ENCODE data around the gene ACSS2. TPM values are rescaled to one million over a fixed set of nuclear protein-coding genes. Genes with fewer than 3 reads are reported as not detected.

The ACSS2 gene
- total and polyA plus RNA-seq, 10 donors: 8.9 to 43.6 (median 30.2) TPM

GRCh38 chr20:34945315-34946077 is 69.1 kb downstream of the ACSS2 start:
- intact Hi-C loops (cut with DNase I; ENCODE audit: low total_unique reads): no loop called here
- no peak overlapping the region for H3K4me3 ChIP-seq
- peaks cover 0 to 90% (median 37%) of the 10 kb centered on the region in 6 donors for H3K36me3 ChIP-seq
- no peak overlapping the region for H3K27ac ChIP-seq
- DNase-seq: no peak
- H3K9me3 ChIP-seq: no peaks in the 10 kb centered on the region
- TF ChIP-seq POLR2A (IDR thresholded peaks at IDR 0.05) (no peak), CTCF (IDR thresholded peaks at IDR 0.05 in 8 of 11, conservative IDR thresholded peaks at IDR 0.05 in 3 of 11) (no peak), POLR2AphosphoS5 (IDR thresholded peaks at IDR 0.05) (no peak)
- 89 to 95% (median 93%) methylated on average over 7 of the region's 7 CpGs for WGBS, 5 donors
- H3K4me1 ChIP-seq: no peaks in the 10 kb centered on the region
- no peaks in the 10 kb centered on the region for H3K27me3 ChIP-seq (replicated peaks in 1 of 7)

- H3K4me3 ChIP-seq: no peak overlapping the region
- intact Hi-C loops (cut with DNase I; ENCODE audit: low total_unique reads): no loop called here
- peaks cover 0 to 90% (median 42%) of the 10 kb centered on the region in 6 donors for H3K36me3 ChIP-seq
- no peaks in the 10 kb centered on the region for H3K4me1 ChIP-seq
- WGBS, 5 donors: 92 to 96% (median 96%) methylated on average over 3 of the region's 3 CpGs
- no peak for DNase-seq
- H3K27ac ChIP-seq: no peak overlapping the region
- no peak for TF ChIP-seq POLR2A (IDR thresholded peaks at IDR 0.05)
- TF ChIP-seq POLR2AphosphoS5 (IDR thresholded peaks at IDR 0.05): no peak
- no peak for TF ChIP-seq CTCF (IDR thresholded peaks at IDR 0.05 in 8 of 11, conservative IDR thresholded peaks at IDR 0.05 in 3 of 11)
- no peaks in the 10 kb centered on the region for H3K9me3 ChIP-seq
- no peaks in the 10 kb centered on the region for H3K27me3 ChIP-seq (replicated peaks in 1 of 7)
These were observed 70.2 kb downstream of the ACSS2 start for GRCh38 chr20:34946661-34947060.

- H3K36me3 ChIP-seq: peaks cover 0 to 85% (median 36%) of the 10 kb centered on the region in 6 donors
- TF ChIP-seq POLR2A (IDR thresholded peaks at IDR 0.05) (no peak), CTCF (IDR thresholded peaks at IDR 0.05 in 8 of 11, conservative IDR thresholded peaks at IDR 0.05 in 3 of 11) (no peak), POLR2AphosphoS5 (IDR thresholded peaks at IDR 0.05) (no peak)
- H3K27ac ChIP-seq: no peak overlapping the region
- no peaks in the 10 kb centered on the region for H3K4me1 ChIP-seq
- no peaks in the 10 kb centered on the region for H3K9me3 ChIP-seq
- no peaks in the 10 kb centered on the region for H3K27me3 ChIP-seq (replicated peaks in 1 of 7)
- no peak overlapping the region for H3K4me3 ChIP-seq
- DNase-seq: no peak
- intact Hi-C loops (cut with DNase I; ENCODE audit: low total_unique reads): no loop called here
These were observed 70.9 kb downstream of the ACSS2 start for GRCh38 chr20:34947336-34947735.

GRCh38 chr20:34948030-34948429 is 71.6 kb downstream of the ACSS2 start:
- Histone ChIP-seq H3K4me3 (no peak overlapping the region), H3K27ac (no peak overlapping the region), H3K9me3 (no peaks in the 10 kb centered on the region), H3K4me1 (no peaks in the 10 kb centered on the region), H3K27me3 (replicated peaks in 1 of 7) (no peaks in the 10 kb centered on the region), H3K36me3 (peaks cover 0 to 78% (median 29%) of the 10 kb centered on the region in 6 donors)
- DNase-seq: no peak
- intact Hi-C loops (cut with DNase I; ENCODE audit: low total_unique reads): no loop called here
- TF ChIP-seq CTCF (IDR thresholded peaks at IDR 0.05 in 8 of 11, conservative IDR thresholded peaks at IDR 0.05 in 3 of 11) (no peak), POLR2AphosphoS5 (IDR thresholded peaks at IDR 0.05) (no peak), POLR2A (IDR thresholded peaks at IDR 0.05) (no peak)

All from spleen (tissue), 11 donors.